COLO668 (cell line): ENCODE measurements around the gene RASA2.

ENCODE experiments used
- DNase-seq: peaks from one replicate; lab custom pipeline; 2025; ENCODE audit not compliant: unreplicated experiment; lab: John Stamatoyannopoulos, UW

Gene RASA2, protein sequence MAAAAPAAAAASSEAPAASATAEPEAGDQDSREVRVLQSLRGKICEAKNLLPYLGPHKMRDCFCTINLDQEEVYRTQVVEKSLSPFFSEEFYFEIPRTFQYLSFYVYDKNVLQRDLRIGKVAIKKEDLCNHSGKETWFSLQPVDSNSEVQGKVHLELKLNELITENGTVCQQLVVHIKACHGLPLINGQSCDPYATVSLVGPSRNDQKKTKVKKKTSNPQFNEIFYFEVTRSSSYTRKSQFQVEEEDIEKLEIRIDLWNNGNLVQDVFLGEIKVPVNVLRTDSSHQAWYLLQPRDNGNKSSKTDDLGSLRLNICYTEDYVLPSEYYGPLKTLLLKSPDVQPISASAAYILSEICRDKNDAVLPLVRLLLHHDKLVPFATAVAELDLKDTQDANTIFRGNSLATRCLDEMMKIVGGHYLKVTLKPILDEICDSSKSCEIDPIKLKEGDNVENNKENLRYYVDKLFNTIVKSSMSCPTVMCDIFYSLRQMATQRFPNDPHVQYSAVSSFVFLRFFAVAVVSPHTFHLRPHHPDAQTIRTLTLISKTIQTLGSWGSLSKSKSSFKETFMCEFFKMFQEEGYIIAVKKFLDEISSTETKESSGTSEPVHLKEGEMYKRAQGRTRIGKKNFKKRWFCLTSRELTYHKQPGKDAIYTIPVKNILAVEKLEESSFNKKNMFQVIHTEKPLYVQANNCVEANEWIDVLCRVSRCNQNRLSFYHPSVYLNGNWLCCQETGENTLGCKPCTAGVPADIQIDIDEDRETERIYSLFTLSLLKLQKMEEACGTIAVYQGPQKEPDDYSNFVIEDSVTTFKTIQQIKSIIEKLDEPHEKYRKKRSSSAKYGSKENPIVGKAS

DNA sequence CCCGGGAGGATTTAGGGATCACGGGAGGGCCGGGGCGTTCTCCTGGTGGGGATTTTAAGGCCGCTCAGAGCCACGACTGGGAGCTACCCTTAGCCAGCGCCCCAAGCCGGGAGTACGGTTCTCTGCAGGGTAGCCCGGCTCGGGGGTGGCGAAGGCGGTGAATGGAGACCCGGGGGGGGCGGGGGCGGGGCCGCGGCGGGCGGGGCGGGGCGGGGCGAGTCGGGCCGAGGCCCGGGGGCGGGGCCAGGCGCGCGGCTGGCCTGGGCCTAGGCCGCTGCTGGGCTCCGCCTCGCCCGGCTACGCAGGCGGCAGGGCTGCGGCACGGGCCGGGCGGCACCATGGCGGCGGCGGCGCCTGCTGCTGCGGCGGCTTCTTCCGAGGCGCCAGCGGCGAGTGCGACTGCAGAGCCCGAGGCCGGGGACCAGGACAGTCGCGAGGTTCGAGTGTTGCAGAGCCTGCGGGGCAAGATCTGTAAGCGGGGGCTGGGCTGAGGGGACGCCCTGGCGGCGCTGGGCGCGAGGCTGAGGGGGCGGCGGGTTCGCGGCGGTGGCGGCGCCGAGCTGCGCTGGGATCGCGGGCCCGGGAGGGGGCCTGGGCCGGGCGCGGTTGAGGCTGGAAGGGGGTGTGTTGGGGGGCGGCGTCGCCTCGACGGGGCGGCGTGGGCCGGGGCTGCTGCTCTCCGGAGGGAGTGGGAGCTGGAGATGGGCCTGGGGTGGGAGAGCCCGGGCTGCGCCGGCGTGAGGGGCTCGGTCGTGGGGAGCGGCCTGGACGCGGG, at the start of gene RASA2:
RASA2 (plus strand) TSS at position 282 of the 775 bp plus-strand sequence; CDS start at position 339, 57 bp downstream.
- DNase-seq, result peak; percentile 77

GRCh38 chr3:141439589-141439988, 47.2 kb upstream of the RASA2 start:
- DNase-seq, result no peak

DNA sequence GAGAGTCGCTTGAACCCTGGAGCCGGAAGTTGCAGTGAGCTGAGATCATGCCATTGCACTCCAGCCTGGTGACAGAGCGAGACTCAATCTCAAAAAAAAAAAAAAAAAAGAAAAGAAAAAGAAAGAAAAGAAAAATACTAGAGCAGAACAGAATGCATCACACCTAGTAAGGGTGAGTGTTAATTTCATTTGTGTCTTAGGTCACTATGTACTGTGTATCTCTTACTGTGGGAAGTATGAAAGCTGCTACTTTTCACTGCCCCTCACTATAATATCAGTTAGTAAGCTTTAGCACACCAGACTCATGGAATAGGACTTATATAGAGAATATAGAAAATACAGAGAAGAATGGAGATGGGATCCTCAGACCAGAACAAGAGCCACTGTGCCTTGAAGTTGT, 45.9 kb upstream of the RASA2 start:
- DNase-seq, result no peak

GRCh38 chr3:141441381-141442364, 45.2 kb upstream of the RASA2 start:
- peak; percentile 31 for DNase-seq

- no peak for DNase-seq
These were observed 44.4 kb upstream of the RASA2 start for GRCh38 chr3:141442446-141442845.

GRCh38 chr3:141442914-141443313, 43.9 kb upstream of the RASA2 start:
- DNase-seq, result no peak

DNA sequence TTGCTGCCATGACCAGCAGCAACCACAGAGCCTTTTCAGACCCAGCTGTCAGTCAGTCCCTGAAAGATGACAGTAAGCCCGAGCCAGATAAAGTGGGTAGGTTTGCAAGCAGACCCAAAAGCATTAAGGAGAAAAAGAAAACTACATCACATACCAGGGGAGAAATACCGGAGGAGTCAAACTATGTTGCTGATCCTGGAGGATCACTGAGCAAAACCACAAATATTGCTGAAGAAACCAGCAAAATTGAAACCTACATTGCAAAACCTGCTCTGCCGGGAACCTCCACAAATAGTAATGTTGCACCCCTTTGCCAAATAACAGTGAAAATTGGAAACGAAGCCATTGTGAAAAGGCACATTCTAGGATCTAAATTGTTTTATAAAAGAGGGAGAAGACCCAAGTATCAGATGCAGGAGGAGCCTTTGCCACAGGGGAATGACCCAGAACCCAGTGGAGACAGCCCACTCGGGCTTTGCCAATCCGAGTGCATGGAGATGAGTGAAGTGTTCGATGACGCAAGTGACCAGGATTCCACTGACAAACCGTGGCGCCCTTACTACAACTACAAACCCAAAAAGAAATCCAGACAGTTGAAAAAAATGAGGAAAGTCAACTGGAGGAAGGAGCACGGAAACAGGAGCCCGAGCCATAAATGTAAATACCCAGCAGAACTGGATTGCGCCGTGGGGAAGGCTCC, 42.1 kb upstream of the RASA2 start:
- no peak for DNase-seq

GRCh38 chr3:141445990-141446389, 40.8 kb upstream of the RASA2 start:
- DNase-seq, result no peak

DNA sequence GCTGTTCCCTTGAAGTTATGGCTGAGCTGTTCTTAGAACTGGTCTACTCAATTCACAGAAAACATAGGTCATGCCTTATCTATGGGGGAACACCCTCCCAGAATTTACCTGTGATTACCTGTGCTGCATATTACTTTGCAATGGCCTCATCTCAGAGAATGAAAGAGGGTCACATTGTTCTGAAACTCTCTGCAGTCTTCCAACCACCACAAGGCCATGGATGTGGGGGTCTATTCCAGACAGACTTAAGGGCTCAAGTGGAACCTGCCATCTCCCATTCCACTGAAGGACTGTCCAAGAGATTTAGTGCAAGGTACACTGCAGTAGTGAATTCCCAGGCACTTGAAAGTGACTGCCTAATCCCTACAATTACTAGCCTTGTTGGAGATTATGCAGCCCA, 40.1 kb upstream of the RASA2 start:
- DNase-seq, result no peak

DNA sequence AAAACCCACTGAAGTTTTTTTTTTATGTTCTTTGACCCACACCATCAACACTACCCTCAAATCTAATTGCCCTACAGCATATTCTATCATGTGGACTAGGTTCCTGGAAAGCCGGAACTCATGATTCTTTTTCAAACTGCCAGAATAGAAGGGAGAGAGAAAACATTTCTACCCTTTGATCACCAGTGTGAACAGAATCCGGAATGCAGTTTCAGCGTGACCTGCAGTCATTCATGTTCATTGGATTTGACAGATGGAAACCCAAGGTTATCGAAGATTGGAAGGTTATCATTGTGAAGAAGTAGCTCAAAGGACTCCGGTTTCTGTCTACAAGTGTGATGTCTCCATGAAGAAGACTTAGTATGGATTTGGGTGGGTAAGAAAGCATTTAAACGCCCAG, 39.4 kb upstream of the RASA2 start:
- no peak for DNase-seq

DNA sequence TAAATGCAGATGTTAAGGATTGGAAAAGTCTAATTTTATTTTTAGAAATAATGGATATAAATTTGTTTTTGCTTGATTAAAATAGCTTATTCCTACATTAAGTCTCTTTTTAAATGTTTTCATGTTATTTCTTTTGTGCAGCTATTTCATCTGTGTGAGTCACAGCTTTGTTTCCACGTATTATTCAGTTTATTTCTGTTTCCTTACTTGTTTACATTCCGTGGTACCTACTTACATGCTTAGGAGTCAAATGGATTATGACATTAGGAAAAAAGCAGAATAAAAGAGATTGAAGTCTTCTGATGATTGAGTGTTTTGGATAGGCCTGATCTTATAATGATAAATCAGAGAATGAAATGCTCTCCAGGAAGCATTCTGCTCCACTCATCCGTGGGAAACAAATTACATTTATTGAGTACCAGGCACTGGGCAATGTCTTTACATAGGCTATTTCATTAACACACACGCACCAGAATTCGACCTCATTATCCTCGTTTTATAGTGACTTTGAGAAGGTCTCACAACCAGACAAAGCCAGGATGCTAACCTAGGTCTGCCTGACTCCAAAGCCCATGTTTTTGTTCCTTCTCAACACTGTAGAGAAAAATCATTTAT, 38.1 kb upstream of the RASA2 start:
- no peak for DNase-seq

GRCh38 chr3:141449424-141449823, 37.4 kb upstream of the RASA2 start:
- no peak for DNase-seq

GRCh38 chr3:141450727-141451375, 36.0 kb upstream of the RASA2 start:
- DNase-seq, result no peak

DNA sequence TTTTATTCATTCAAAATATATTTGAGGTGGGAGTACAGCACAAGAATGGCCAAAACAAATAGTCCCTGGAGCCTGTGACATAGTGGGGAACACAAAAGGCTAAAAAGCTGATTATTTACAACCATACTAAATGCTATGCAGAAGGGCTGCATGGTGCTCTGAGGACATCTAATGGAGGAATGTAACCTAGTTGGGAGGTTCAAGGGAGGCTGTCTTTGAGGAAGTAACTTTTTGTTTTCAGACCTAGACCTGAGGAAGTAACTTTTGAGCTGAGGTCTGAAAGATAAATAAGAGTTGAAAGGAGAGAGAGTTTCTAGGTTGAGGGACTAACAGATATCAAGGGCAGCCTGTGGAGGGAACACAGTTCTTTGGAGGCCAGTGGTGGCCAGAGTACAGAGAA, 34.8 kb upstream of the RASA2 start:
- DNase-seq, result peak; percentile 2

GRCh38 chr3:141452773-141453172, 34.1 kb upstream of the RASA2 start:
- DNase-seq, result no peak

DNA sequence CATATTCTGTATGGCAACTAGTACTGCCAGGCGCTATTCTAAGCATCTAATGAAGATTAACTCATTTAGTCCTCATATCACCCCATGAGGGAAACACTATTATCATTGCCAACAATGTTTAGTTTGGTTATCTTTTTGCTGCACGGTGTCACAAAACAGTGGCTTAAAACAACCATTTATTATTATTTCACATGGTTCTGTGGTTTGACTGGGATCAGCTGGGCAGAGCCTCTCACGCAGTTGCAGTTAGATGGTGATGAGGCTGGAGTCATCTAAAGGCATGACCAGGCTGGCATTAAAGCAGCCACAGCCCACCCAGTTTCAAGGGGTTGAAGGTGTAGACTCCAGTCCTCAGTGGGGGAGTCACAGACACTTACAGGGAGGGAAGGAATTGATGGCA, 32.8 kb upstream of the RASA2 start:
- no peak for DNase-seq

DNA sequence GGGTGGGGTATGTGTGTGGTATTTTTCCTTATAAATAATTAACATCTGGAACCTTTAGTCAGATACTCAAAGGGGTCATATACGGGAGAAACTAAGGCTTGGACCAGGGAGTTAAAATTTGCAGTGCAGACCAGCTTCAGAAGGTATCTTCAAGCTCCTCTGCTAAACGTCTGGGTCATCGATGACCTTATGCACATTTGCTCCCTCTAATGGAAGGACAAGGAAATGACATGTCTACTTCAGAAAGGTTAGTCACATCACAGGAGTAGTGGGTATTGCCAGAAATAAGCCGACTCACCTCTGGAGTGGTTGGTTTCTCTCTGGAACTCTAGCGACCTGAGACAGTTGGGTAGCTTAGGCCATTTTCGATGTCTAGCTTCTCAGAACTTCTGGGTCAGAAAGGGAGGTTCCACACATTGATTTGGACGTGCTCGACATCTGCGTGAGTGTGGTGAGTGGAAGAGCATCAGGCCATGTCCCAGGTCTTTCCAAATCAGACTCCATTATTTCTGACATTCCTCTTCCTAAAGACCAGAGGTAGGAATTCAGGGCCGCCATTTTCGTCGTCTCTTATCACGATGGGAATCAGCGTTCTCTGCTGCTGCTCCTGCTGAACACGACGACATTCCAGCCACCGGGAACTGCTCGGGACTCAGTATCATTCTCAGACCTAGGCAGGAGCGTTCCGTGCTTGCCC, 31.8 kb upstream of the RASA2 start:
- DNase-seq, result peak; percentile 8
